Neural cell (in vitro differentiated cells): ENCODE measurements around the gene CEBPB.

Experiments
- CTCF ChIP-seq: fragments of 450-650 bp; IDR thresholded peaks from 2 replicates; pipeline ENCODE4 v1.5.1; 2014; ENCODE audit warnings: antibody characterized with exemption, mild to moderate bottlenecking, moderate library complexity; ENCODE audit not compliant: poor library complexity, severe bottlenecking
- EP300 ChIP-seq: fragments of 450-650 bp; conservative IDR thresholded peaks from 2 replicates; pipeline ENCODE4 v1.6.1; 2014; ENCODE audit warnings: antibody characterized with exemption, mild to moderate bottlenecking, moderate library complexity; ENCODE audit not compliant: poor library complexity, severe bottlenecking
- POLR2AphosphoS5 ChIP-seq: IDR thresholded peaks from 2 replicates; pipeline ENCODE4 v1.6.1; 2012
- REST ChIP-seq: IDR thresholded peaks from 2 replicates; pipeline ENCODE4 v1.6.1; 2012; ENCODE audit warnings: borderline replicate concordance

GRCh38 chr20:50198716-50199115, 8.1 kb downstream of the CEBPB start:
- TF ChIP-seq REST (no peak), CTCF (no peak), POLR2AphosphoS5 (no peak), EP300 (no peak)
